Kidney epithelial cell (primary cell): ENCODE measurements around the gene MERTK. TPM values are rescaled to one million over a fixed set of nuclear protein-coding genes. Genes with fewer than 3 reads are reported as not detected.
A peak's percentile ranks its signal among the peaks of the same experiment; 100 is the strongest.

ENCODE experiments used
- DNase-seq: peaks from one replicate; pipeline ENCODE4 v3.0.0-alpha.2; 2010; ENCODE audit warnings: low read depth
- H3K27me3 ChIP-seq: 2 replicates; pipeline ENCODE4 v1.6.0; 2011; ENCODE audit warnings: low read length; ENCODE audit not compliant: control insufficient read depth, insufficient read depth
- H3K36me3 ChIP-seq: 2 replicates; pipeline ENCODE4 v1.5.1; 2011; ENCODE audit warnings: low read length; ENCODE audit not compliant: control insufficient read depth, insufficient read depth
- H3K4me3 ChIP-seq: 2 replicates; pipeline ENCODE4 v1.5.1; 2011; ENCODE audit warnings: low read depth, mild to moderate bottlenecking, control low read depth, low read length
- total RNA-seq: library from RNA; depleted of rRNA; stranded (reverse); fragments of >200 nt; gene quantifications from 2 replicates; pipeline ENCODE4 v1.2.3, GENCODE V29; 2015
- TF ChIP-seq, protein P1 (sequence below): IDR thresholded peaks from 2 replicates; pipeline ENCODE4 v1.5.1; 2011; ENCODE audit warnings: mild to moderate bottlenecking, moderate library complexity, low read length, control low read depth, inconsistent platforms; ENCODE audit not compliant: insufficient read depth, poor library complexity, severe bottlenecking

The MERTK gene
- total RNA-seq, 1 donor from 2014 or later, result 4.1 TPM

DNA sequence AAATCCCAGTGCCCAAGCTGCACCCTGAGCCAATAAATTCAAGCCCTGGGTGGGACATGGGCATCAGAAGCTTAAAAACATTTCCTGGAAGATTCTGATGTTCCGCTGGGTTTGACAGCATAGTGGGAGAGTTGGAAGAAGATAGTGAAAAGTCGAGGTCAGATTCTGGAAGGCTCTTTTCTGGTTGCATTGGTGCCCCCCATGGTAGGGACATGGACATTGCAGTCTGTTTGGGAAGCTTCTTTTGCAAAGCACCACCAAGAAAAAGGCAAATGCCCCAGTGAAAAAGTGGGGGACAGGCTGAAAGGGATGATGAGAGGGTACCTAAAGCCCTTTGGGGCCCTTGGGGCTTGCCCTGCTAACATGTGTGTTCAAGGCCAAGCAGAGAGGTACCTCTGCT is 21.0 kb downstream of the MERTK start:
- TF ChIP-seq, protein P1, sequence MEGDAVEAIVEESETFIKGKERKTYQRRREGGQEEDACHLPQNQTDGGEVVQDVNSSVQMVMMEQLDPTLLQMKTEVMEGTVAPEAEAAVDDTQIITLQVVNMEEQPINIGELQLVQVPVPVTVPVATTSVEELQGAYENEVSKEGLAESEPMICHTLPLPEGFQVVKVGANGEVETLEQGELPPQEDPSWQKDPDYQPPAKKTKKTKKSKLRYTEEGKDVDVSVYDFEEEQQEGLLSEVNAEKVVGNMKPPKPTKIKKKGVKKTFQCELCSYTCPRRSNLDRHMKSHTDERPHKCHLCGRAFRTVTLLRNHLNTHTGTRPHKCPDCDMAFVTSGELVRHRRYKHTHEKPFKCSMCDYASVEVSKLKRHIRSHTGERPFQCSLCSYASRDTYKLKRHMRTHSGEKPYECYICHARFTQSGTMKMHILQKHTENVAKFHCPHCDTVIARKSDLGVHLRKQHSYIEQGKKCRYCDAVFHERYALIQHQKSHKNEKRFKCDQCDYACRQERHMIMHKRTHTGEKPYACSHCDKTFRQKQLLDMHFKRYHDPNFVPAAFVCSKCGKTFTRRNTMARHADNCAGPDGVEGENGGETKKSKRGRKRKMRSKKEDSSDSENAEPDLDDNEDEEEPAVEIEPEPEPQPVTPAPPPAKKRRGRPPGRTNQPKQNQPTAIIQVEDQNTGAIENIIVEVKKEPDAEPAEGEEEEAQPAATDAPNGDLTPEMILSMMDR, result peak; percentile 39
- Histone ChIP-seq H3K4me3 (no peak overlapping the region), H3K36me3 (peaks cover 1% of the 10 kb centered on the region), H3K27me3 (no peaks in the 10 kb centered on the region)
- DNase-seq, result no peak

DNA sequence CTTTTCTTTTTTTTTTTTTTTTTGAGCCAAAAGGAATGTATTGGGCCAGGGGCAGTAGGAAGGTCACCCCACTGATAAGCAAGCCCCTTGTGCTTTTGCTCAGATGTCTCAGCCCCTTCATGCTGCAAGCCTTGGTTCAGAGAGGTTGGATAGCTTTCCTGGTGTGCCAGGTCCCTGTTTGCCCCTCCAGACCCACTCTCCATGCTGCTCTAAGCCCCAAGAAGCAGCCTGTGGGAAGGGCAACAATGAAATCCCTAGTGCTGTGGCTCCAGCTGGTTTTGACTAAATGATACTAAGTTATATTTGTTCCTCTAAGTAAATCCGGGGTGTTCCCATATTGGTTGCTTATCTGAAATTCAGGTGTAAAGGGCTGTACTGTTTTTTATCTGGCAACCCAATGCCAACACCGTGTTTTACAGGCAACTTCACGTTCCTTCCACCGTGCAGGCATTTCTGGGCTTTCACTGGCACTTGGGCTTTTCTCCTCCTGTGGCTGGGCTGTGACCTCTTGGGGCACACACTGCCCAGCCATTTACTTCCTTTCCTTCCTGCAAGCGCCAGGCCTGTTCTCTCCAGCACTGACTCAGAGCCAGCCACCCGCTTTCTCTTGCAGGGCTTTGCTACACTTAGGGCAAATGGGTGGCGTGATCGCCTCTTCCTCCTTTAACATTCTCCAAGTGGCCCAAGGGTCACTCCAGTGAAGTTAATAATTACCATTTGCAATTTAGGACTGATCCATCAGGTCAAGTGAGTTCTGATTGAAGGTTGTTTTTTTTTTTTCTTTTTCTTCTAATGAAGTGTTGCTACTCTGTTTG is 21.6 kb downstream of the MERTK start:
- Histone ChIP-seq H3K36me3 (peaks cover 1% of the 10 kb centered on the region), H3K4me3 (no peak overlapping the region), H3K27me3 (no peaks in the 10 kb centered on the region)
- TF ChIP-seq, protein P1, result no peak
- peak; percentile 61 for DNase-seq

DNA sequence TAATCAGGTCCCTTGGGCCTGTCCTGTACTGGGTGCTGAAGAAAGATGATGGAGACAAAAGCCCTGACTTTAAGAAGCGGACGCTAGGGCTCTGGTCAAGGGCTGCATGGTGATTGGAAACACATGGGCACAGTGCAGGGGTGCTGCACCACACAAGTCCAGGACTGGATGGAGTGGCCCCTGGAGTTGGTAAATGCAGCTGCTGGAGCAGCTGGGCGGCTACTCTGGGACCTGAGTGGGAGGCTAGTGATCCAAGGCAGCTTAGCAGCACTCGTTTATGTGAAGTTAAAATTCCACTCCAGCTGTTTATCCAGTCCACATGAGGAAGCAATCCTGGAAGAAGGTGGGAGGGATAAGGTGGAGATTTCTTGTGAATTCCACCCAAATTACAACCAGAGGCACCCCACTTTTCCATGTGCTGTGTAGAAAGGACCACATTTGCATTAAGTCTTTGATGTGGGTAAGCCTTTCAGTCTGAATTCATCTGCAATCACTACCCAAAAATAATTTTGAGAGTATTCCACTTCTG is 24.9 kb downstream of the MERTK start:
- no peak overlapping the region for H3K4me3 ChIP-seq
- DNase-seq, result no peak
- no peaks in the 10 kb centered on the region for H3K27me3 ChIP-seq

DNA sequence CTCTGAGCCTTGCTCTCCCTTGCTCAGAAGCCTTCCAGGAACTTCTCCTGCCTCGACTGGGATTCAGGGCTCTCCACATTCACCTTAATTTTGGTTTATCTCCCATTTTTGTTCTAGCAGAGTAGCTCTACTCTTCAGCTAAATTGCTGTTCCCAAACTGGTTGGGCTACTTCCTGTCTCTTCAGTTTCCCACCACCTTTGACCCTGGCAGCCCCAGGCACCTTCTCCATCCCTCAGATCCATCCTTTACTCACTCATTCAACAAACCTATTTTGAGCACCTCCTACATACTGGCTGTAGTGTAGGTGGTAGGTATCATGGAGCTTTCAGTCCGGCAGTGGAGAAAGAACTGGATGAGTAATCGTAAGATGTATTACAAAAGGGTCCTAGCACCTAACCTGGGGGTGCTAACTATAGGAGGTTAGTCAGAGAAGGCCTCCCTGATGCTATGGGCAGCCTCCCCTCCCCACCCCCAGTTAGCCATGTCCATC is 26.3 kb downstream of the MERTK start:
- TF ChIP-seq, protein P1, result no peak
- no peaks in the 10 kb centered on the region for H3K27me3 ChIP-seq
- no peak for DNase-seq
- peaks cover 1% of the 10 kb centered on the region for H3K36me3 ChIP-seq
- H3K4me3 ChIP-seq, result no peak overlapping the region

More for the DNA sequence above, 24.9 kb downstream of the MERTK start:
- peaks cover 1% of the 10 kb centered on the region for H3K36me3 ChIP-seq
- TF ChIP-seq, protein P1, result no peak

DNA sequence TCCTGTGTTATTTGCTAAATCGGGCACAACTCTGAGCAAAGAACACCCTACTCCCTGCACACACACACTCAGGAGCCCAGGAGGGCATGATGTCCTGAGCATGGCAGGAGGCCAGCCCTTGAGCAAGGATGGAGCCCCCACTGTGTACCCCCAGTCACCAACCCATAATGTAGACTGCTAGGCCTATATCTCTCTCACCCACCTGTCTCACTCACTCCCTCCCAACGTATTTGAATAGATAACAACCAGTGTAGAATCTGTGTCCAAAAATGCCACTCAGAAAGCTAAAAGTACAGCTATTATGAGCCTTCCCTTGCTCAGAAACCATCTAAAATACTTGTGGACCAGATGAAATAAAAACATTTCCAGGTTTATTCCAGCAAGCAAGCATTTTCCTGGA is 29.3 kb downstream of the MERTK start:
- Histone ChIP-seq H3K4me3 (no peak overlapping the region), H3K36me3 (peaks cover 1% of the 10 kb centered on the region), H3K27me3 (no peaks in the 10 kb centered on the region)
- TF ChIP-seq, protein P1, result no peak
- no peak for DNase-seq
